H9 (cell line): ENCODE measurements around the gene HIKESHI. TPM values are rescaled to one million over a fixed set of nuclear protein-coding genes. Genes with fewer than 3 reads are reported as not detected.

Experiments used
- DNase-seq: peaks from one replicate; pipeline ENCODE4 v3.0.0-alpha.2; 2017
- H2AFZ ChIP-seq: one replicate; pipeline ENCODE4 v1.6.1; 2013; ENCODE audit warnings: mild to moderate bottlenecking, low read length, control low read depth, moderate library complexity
- H2AK5ac ChIP-seq: 2 replicates; pipeline ENCODE4 v1.6.1; 2013; ENCODE audit warnings: low read length, control low read depth, mixed read lengths; ENCODE audit not compliant: insufficient read length
- H2BK120ac ChIP-seq: one replicate; pipeline ENCODE4 v1.6.1; 2013; ENCODE audit warnings: low read depth, mild to moderate bottlenecking, low read length, control low read depth, inconsistent platforms; ENCODE audit not compliant: poor library complexity, severe bottlenecking
- H2BK12ac ChIP-seq: 2 replicates; pipeline ENCODE4 v1.6.1; 2013; ENCODE audit warnings: low read length, control low read depth, mixed read lengths, low read depth; ENCODE audit not compliant: insufficient read length
- H2BK15ac ChIP-seq: 2 replicates; pipeline ENCODE4 v1.6.1; 2013; ENCODE audit warnings: low read depth, low read length, control low read depth
- H2BK20ac ChIP-seq: one replicate; pipeline ENCODE4 v1.6.1; 2013; ENCODE audit warnings: low read depth, mild to moderate bottlenecking, low read length, control low read depth, inconsistent platforms; ENCODE audit not compliant: poor library complexity, severe bottlenecking
- H2BK5ac ChIP-seq: 2 replicates; pipeline ENCODE4 v1.6.1; 2013; ENCODE audit warnings: low read length, control low read depth, mixed read lengths; ENCODE audit not compliant: insufficient read length
- H3K14ac ChIP-seq: 2 replicates; pipeline ENCODE4 v1.6.1; 2013; ENCODE audit warnings: low read length, control low read depth; ENCODE audit not compliant: insufficient read depth
- H3K18ac ChIP-seq: 2 replicates; pipeline ENCODE4 v1.6.1; 2013; ENCODE audit warnings: low read depth, mild to moderate bottlenecking, mixed read lengths, low read length, control low read depth; ENCODE audit not compliant: insufficient read length
- H3K23ac ChIP-seq: 2 replicates; pipeline ENCODE4 v1.6.1; 2013; ENCODE audit warnings: low read length, control low read depth, mixed read lengths, low read depth; ENCODE audit not compliant: insufficient read length
- H3K23me2 ChIP-seq: 2 replicates; pipeline ENCODE4 v1.6.1; 2013; ENCODE audit warnings: low read depth, mild to moderate bottlenecking, mixed read lengths, low read length, control low read depth; ENCODE audit not compliant: insufficient read length, poor library complexity, severe bottlenecking
- H3K27ac ChIP-seq: 2 replicates; pipeline ENCODE4 v1.5.1; 2013; ENCODE audit warnings: low read length, control low read depth, mixed read lengths, low read depth; ENCODE audit not compliant: insufficient read length
- H3K27me3 ChIP-seq: 2 replicates; pipeline ENCODE4 v1.6.1; 2013; ENCODE audit warnings: low read length, control low read depth, inconsistent platforms; ENCODE audit not compliant: insufficient read depth
- H3K4ac ChIP-seq: 2 replicates; pipeline ENCODE4 v1.6.1; 2013; ENCODE audit warnings: low read depth, mild to moderate bottlenecking, control low read depth, inconsistent platforms, low read length, moderate library complexity
- H3K4me1 ChIP-seq: 2 replicates; pipeline ENCODE4 v1.6.1; 2013; ENCODE audit warnings: low read length, control low read depth, inconsistent platforms; ENCODE audit not compliant: insufficient read depth
- H3K4me2 ChIP-seq: 2 replicates; pipeline ENCODE4 v1.6.1; 2013; ENCODE audit warnings: low read length, control low read depth, mixed read lengths; ENCODE audit not compliant: insufficient read length, insufficient read depth
- H3K56ac ChIP-seq: 2 replicates; pipeline ENCODE4 v1.6.1; 2013; ENCODE audit warnings: low read depth, mild to moderate bottlenecking, mixed read lengths, low read length, control low read depth; ENCODE audit not compliant: insufficient read length
- H3K79me1 ChIP-seq: 2 replicates; pipeline ENCODE4 v1.6.1; 2013; ENCODE audit warnings: low read depth, mild to moderate bottlenecking, moderate library complexity, low read length, control low read depth, inconsistent platforms; ENCODE audit not compliant: insufficient read depth, poor library complexity, severe bottlenecking
- H3K79me2 ChIP-seq: 2 replicates; pipeline ENCODE4 v1.6.1; 2013; ENCODE audit warnings: low read length, control low read depth, inconsistent platforms; ENCODE audit not compliant: insufficient read depth
- H3K9ac ChIP-seq: 2 replicates; pipeline ENCODE4 v1.6.1; 2013; ENCODE audit warnings: low read length, control low read depth, mixed read lengths; ENCODE audit not compliant: insufficient read length; ENCODE audit errors: extremely low read depth
- H3K9me3 ChIP-seq: one replicate; pipeline ENCODE4 v1.6.1; 2013; ENCODE audit warnings: low read depth, low read length, inconsistent platforms; ENCODE audit not compliant: control insufficient read depth
- H3T11ph ChIP-seq: one replicate; pipeline ENCODE4 v1.6.1; 2013; ENCODE audit warnings: mild to moderate bottlenecking, low read length, control low read depth, inconsistent platforms
- H4K20me1 ChIP-seq: one replicate; pipeline ENCODE4 v1.6.1; 2013; ENCODE audit not compliant: control insufficient read depth, insufficient read length, insufficient read depth
- H4K5ac ChIP-seq: 2 replicates; pipeline ENCODE4 v1.6.1; 2013; ENCODE audit warnings: low read depth, mild to moderate bottlenecking, mixed read lengths, low read length, control low read depth; ENCODE audit not compliant: insufficient read length
- H4K8ac ChIP-seq: replicated peaks from 2 replicates; pipeline ENCODE4 v1.6.1; 2013; ENCODE audit warnings: low read length, control low read depth, mixed read lengths, low read depth; ENCODE audit not compliant: insufficient read length
- H4K91ac ChIP-seq: 2 replicates; pipeline ENCODE4 v1.6.1; 2013; ENCODE audit warnings: low read depth, mild to moderate bottlenecking, moderate library complexity, mixed read lengths, low read length, control low read depth; ENCODE audit not compliant: insufficient read length
- H3K27ac Mint-ChIP-seq, 3 experiments: 2 replicates in 2 of 3; 3 replicates in 1 of 3; pipeline ENCODE4 v1.8.0; 2020 to 2021; ENCODE audit warnings: mixed read lengths in 3 of 3, mild to moderate bottlenecking in 1 of 3, moderate library complexity in 1 of 3
- H3K27me3 Mint-ChIP-seq: 2 replicates; pipeline ENCODE4 v1.8.0; 2021; ENCODE audit warnings: low read depth, mild to moderate bottlenecking, moderate library complexity, mixed read lengths
- H3K36me3 Mint-ChIP-seq, 3 experiments: 2 replicates in 2 of 3; 3 replicates in 1 of 3; pipeline ENCODE4 v1.8.0; 2020 to 2021; ENCODE audit warnings: low read depth in 3 of 3, mixed read lengths in 3 of 3; ENCODE audit not compliant: insufficient read depth in 1 of 3
- H3K4me1 Mint-ChIP-seq, 2 experiments: 2 replicates each; pipeline ENCODE4 v1.8.0; 2020; ENCODE audit warnings: mixed read lengths in 2 of 2
- H3K4me3 Mint-ChIP-seq, 2 experiments: 2 replicates in 1 of 2; 3 replicates in 1 of 2; pipeline ENCODE4 v1.8.0; 2020 to 2021; ENCODE audit warnings: mild to moderate bottlenecking in 2 of 2, mixed read lengths in 2 of 2, moderate library complexity in 1 of 2
- H3K9me3 Mint-ChIP-seq, 2 experiments: 2 replicates in 1 of 2; 3 replicates in 1 of 2; pipeline ENCODE4 v1.8.0; 2020; ENCODE audit warnings: mild to moderate bottlenecking in 2 of 2, mixed read lengths in 2 of 2, moderate library complexity in 1 of 2
- CTCF ChIP-seq: fragments of 200-600 bp; sonication (generic); conservative IDR thresholded peaks from 3 replicates; pipeline ENCODE4 v1.8.0; 2021; ENCODE audit warnings: antibody characterized with exemption, mild to moderate bottlenecking
- WGBS: extraction: QIAGEN DNeasy Blood & Tissue Kit; methylation state at CpG from one replicate; pipeline ENCODE4 v1.1.7; 2013; ENCODE audit warnings: missing lambda C conversion rate, low lambda C conversion rate, mixed read lengths; ENCODE audit not compliant: insufficient read length; ENCODE audit errors: extremely low coverage; 5-methylcytosine and 5-hydroxymethylcytosine counted together
- total RNA-seq: library from RNA; stranded (reverse); gene quantifications from 2 replicates; pipeline ENCODE4 v1.2.1, GENCODE V29; 2021

Gene HIKESHI
- total RNA-seq, 1 experiment from 2014 or later: 54.1 TPM

GRCh38 chr11:86335131-86335767 is 33.2 kb downstream of the HIKESHI start:
- Mint-ChIP-seq H3K4me3 (no peak overlapping the region), H3K9me3 (peaks cover 0 to 4% of the 10 kb centered on the region in 2 experiments; a peak in 1 of 5 replicates), H3K4me1 (peaks cover 0 to 10% of the 10 kb centered on the region in 2 experiments; a peak in 2 of 4 replicates), H3K27ac (peak overlapping the region in 1 of 3 experiments; percentile 10; a peak in 3 of 7 replicates), H3K36me3 (peaks cover 34 to 66% (median 57%) of the 10 kb centered on the region in 3 experiments; a peak in 6 of 7 replicates), H3K27me3 (no peaks in the 10 kb centered on the region)
- Histone ChIP-seq H2AK5ac (no peak overlapping the region), H2BK5ac (no peak overlapping the region), H3K23ac (no peak overlapping the region), H3K4ac (no peak overlapping the region), H3K27me3 (no peaks in the 10 kb centered on the region), H3K14ac (no peak overlapping the region), H3K18ac (no peak overlapping the region), H3T11ph (no peak overlapping the region), H2BK12ac (no peak overlapping the region), H4K91ac (no peak overlapping the region), H2BK20ac (no peak overlapping the region), H3K4me1 (no peaks in the 10 kb centered on the region), H2AFZ (no peak overlapping the region), H2BK15ac (no peak overlapping the region), H3K79me1 (no peaks in the 10 kb centered on the region), H3K56ac (no peak overlapping the region), H3K23me2 (no peaks in the 10 kb centered on the region), H3K9ac (no peak overlapping the region), H3K4me2 (no peak overlapping the region), H4K8ac (no peak overlapping the region), H2BK120ac (no peak overlapping the region), H3K27ac (no peak overlapping the region), H4K20me1 (no peaks in the 10 kb centered on the region), H4K5ac (no peak overlapping the region), H3K9me3 (no peaks in the 10 kb centered on the region), H3K79me2 (no peaks in the 10 kb centered on the region)
- TF ChIP-seq CTCF: no peak
- WGBS: no CpG with 5 or more reads among the region's 6 CpGs
- DNase-seq: no peak
